Measurements from ENCODE around the gene HBB. TPM values are rescaled to one million over a fixed set of nuclear protein-coding genes. Genes with fewer than 3 reads are reported as not detected.

The HBB gene
- polyA plus RNA-seq, 1 donor from 2014 or later: not detected

GRCh38 chr11:5269715-5270147, 42.9 kb upstream of the HBB start, which contains the start of gene HBE1:
Gene HBE1, minus strand, starts transcription at chr11:5269945. Its CDS starts 55 bp downstream, at chr11:5269890.
- no peak within 1 kb of the TSS for H2AFZ ChIP-seq (ENCODE audit: low read depth, low read length)

GRCh38 chr11:5267033-5267563, 40.2 kb upstream of the HBB start:
- Histone ChIP-seq H2AFZ (ENCODE audit: low read depth, low read length) (no peak overlapping the region), H3K36me3 (ENCODE audit: insufficient read depth, low read length) (no peaks in the 10 kb centered on the region), H3K27ac (ENCODE audit: low read length) (no peak overlapping the region), H3K4me2 (ENCODE audit: low read length) (no peak overlapping the region), H3K27me3 (ENCODE audit: insufficient read depth, low read depth, low read length) (no peaks in the 10 kb centered on the region), H4K20me1 (ENCODE audit: insufficient read depth) (no peaks in the 10 kb centered on the region), H3K4me3 (ENCODE audit: low read length) (no peak overlapping the region), H3K9me3 (ENCODE audit: low read length) (no peaks in the 10 kb centered on the region), H3K9me2 (ENCODE audit: insufficient read depth, low read length) (no peaks in the 10 kb centered on the region), H3F3A (ENCODE audit: insufficient read depth, low read length, poor library complexity, severe bottlenecking) (no peaks in the 10 kb centered on the region), H3K79me2 (replicated peaks; ENCODE audit: insufficient read depth, low read length) (no peaks in the 10 kb centered on the region), H3K9ac (ENCODE audit: low read length) (no peak overlapping the region)
- TF ChIP-seq REST (IDR thresholded peaks at IDR 0.05; ENCODE audit: borderline replicate concordance): no peak
- TF ChIP-seq SMC3 (conservative IDR thresholded peaks at IDR 0.05; ENCODE audit: poor library complexity): no peak
- no peak for TF ChIP-seq POLR2AphosphoS5 (IDR thresholded peaks at IDR 0.05)
- no peak for TF ChIP-seq EZH2 (IDR thresholded peaks at IDR 0.05; ENCODE audit: borderline replicate concordance, insufficient read depth, low read length, poor library complexity, severe bottlenecking)
- no peak for TF ChIP-seq TAF1 (IDR thresholded peaks at IDR 0.05; ENCODE audit: low read depth)
- TF ChIP-seq RAD21 (conservative IDR thresholded peaks at IDR 0.05): no peak
- no peak for TF ChIP-seq CTCF (IDR thresholded peaks at IDR 0.05; ENCODE audit: poor library complexity, severe bottlenecking)
- TF ChIP-seq MXI1 (conservative IDR thresholded peaks at IDR 0.05; ENCODE audit: poor library complexity, severe bottlenecking): no peak
- TF ChIP-seq EP300 (conservative IDR thresholded peaks at IDR 0.05; ENCODE audit: poor library complexity, severe bottlenecking): no peak

More at GRCh38 chr11:5269715-5270147, 42.9 kb upstream of the HBB start, which contains the start of gene HBE1:
- TF ChIP-seq RAD21 (conservative IDR thresholded peaks at IDR 0.05) (no peak), SMC3 (conservative IDR thresholded peaks at IDR 0.05; ENCODE audit: poor library complexity) (no peak), CTCF (IDR thresholded peaks at IDR 0.05; ENCODE audit: poor library complexity, severe bottlenecking) (no peak)
- no peak within 1 kb of the TSS for H3K4me3 ChIP-seq (ENCODE audit: low read length)
- no peak within 1 kb of the TSS for H3K4me2 ChIP-seq (ENCODE audit: low read length)
- H3K79me2 ChIP-seq (replicated peaks; ENCODE audit: insufficient read depth, low read length): no peaks in the 10 kb centered on the region
- no peaks in the 10 kb centered on the region for H3K36me3 ChIP-seq (ENCODE audit: insufficient read depth, low read length)
- H3F3A ChIP-seq (ENCODE audit: insufficient read depth, low read length, poor library complexity, severe bottlenecking): no peaks in the 10 kb centered on the region
- H3K9ac ChIP-seq (ENCODE audit: low read length): no peak within 1 kb of the TSS
- H3K9me3 ChIP-seq (ENCODE audit: low read length): no peaks in the 10 kb centered on the region
- H4K20me1 ChIP-seq (ENCODE audit: insufficient read depth): no peaks in the 10 kb centered on the region
- no peaks in the 10 kb centered on the region for H3K9me2 ChIP-seq (ENCODE audit: insufficient read depth, low read length)
- no peaks in the 10 kb centered on the region for H3K27me3 ChIP-seq (ENCODE audit: insufficient read depth, low read depth, low read length)
- H3K27ac ChIP-seq (ENCODE audit: low read length): no peak within 1 kb of the TSS

Data from neural cell (in vitro differentiated cells).